ENCODE measurements around the gene ZC3H13.
A peak's percentile ranks its signal among the peaks of the same experiment; 100 is the strongest.

ZC3H13 gene

GRCh38 chr13:46062185-46062584, 9.6 kb upstream of the ZC3H13 start:
- FAIRE-seq, result no peak

DNA sequence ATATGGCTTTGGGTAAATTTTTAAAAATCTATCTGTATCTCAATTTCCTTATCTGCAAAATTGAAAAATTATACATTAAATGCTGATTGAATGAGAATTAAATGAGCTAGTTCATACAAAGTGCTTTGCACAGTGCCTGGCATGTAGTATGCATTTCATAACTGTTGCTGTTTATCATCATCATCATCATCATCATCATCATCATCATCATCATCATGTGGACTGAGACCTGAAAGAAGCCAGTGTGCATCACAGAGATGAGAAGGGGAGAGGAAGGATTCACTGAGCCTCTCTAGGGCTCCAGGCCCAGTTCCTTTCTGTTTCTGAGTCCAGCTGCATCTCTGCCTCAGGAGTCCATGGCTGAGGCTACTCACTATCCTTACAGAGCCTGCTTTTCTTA, 6.9 kb upstream of the ZC3H13 start:
- FAIRE-seq, result no peak

- no peak for FAIRE-seq
Observed at GRCh38 chr13:46058268-46058667, 5.7 kb upstream of the ZC3H13 start.

DNA sequence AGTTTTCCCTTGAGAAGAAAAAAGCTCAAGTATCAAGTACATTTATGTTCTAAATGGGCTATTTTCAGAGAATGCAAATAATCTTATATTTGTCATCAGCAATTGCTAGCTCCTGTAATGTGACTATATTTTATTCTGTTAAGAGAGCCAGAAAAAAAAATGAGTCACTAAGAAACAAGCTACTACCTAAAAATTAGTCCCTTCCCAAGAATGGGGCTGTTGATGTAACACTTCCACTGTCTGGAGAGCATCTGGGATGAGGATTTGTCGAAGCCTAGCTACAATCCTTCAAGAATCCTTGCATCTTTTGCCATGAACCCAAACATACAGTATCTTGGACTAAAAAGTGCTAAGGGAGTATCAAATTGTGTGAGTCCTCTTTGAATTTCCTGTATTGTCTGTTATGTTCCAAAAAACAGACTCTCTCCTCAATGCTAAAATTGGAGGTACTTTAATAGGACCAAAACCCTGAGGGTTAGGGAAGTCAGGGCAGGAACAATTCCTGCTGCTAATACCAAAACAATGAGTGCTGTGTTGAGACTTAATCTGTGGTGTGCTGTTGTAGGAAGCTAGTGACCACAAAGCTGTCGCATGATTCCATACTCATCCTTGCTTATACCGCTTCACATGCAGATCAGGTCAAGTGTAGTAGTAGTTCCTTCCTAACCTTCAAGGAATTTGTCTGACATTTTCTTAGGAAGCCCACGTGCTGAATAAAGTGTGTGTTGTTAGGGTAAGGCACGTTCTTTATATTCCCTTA, 4.9 kb upstream of the ZC3H13 start:
- FAIRE-seq, result no peak

DNA sequence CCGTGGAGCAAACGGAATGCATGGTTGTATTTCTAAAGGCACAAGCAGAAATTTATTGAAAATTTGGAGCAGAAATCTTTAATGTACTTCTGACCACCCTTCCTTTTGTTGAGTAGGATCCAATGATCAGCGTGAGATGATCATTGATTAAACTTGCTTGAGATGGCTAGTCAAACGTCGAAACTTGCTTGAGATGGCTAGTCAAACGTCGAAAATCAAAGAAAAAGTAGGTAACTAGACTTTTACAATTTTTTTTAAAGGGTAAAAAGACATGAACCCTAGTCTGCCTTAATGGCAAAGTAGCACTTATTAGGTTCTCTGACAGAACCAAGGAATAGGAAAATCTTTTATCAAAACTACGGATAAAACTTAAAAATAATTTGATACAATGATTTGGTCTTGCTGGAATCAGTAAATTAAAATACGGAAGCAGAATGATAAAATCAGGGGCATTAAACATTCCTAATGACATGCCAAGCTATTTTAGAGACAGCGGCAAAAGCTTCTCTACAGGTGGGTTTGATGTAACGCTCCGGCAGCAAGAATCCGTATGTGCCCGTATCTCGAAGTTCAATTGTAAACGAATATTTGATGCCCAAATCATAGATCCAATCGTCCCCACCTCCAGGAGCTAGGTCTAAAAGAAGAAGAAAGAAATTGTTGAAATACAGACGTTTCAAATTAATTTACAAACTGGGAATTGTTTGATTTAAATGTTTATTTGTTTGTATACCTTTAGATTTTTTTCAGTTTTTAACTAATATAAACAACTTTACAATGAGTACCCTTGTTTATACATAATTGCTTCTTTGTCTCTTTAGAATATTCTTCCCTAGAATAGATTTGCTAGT, 841 bp upstream of the ZC3H13 start:
- FAIRE-seq, result no peak

GRCh38 chr13:46051968-46052318, 603 bp downstream of the ZC3H13 start:
- no peak for FAIRE-seq

DNA sequence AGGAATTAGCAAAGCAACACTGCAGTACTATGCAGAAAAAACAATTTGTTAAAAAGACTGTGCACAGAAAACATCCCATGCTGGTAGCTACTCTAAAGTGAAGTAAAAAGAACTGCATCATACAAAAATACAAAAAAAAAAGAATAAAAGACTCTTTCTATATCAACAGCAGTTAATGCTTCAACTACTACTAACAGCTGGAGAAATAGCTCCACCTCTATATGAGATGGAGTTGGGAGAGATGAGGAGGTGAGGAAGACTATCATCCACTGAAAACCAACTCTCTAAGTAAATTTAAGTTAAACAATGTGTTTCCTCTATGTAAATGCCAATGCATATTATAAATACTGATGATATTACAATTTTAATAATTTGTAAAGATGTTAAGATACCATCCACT, 1.8 kb downstream of the ZC3H13 start:
- FAIRE-seq, result no peak

DNA sequence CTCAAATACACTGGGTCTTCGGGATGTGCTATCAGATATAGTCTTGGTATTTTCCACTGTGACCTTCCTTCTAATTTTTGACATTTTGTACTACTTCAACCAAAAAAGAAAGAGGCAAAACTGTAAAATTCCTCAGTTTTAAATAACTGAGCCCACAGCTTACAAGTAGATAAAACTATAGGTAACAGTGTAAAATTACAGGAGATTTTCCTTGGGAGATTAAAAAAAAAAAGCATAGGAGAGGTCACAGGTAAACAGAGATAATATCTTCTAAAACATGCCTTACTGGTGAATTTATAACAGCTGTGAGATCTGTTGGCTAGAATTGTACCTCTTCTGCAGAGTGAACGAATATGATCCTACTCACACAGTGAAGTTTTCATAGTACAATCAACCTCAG, 7.1 kb downstream of the ZC3H13 start:
- no peak for FAIRE-seq

- FAIRE-seq, result peak; percentile 24
Observed at GRCh38 chr13:46043647-46044046, 8.9 kb downstream of the ZC3H13 start.

DNA sequence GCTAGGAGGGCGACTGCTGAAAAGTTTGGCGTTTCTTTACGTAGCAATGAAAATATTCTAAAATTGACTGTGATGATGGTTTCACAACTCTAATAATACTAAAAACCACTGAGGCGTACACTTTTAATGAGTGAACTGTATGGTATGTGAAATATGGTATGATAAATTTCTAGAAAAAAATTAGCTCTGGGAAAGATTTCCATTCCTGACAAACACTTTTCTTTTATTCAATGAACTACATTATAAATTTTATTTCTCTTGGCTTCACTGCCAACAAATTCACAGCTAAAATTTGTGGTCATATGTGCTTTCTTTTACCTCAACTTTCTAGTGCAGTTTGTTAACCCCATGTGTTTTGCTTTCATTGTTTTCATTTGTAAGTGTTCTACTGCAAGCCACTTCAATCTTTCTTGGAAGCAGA, 11.1 kb downstream of the ZC3H13 start:
- no peak for FAIRE-seq

- FAIRE-seq, result no peak
Observed at GRCh38 chr13:46040763-46041162, 11.8 kb downstream of the ZC3H13 start.

DNA sequence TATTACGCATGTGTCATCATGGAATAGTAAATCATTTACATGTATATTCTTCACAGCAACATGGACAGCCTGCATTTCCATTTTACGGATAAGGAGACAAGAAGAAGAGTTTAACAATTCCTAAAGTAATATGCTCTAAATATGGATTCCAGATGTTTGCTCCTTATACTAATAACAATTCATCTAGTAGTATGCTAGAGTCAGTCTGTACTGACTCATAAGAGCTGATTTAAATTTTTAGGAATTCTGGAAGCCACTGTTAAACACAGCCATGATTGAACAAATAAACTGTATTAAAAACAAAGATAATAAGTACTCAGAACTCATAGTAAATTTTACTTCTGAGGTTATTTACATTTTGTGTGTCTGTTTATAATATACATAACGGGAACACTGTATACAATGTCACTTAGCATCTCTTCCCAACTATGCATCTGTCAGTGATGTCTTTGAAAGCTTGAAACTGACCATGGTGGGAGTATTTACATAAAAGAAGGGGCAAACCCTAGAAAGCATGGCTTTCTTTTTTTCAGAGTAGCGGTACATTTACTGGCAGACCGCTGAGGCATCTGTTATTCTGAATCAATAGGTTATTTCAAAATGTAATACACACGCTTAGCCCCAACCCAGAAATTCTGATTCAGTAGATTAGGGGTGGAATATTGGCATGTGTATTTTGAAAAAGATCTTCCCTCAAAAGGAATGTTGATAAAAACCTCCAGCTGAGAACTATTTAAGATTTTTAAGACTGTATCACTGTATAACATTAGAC, 12.9 kb downstream of the ZC3H13 start:
- no peak for FAIRE-seq

DNA sequence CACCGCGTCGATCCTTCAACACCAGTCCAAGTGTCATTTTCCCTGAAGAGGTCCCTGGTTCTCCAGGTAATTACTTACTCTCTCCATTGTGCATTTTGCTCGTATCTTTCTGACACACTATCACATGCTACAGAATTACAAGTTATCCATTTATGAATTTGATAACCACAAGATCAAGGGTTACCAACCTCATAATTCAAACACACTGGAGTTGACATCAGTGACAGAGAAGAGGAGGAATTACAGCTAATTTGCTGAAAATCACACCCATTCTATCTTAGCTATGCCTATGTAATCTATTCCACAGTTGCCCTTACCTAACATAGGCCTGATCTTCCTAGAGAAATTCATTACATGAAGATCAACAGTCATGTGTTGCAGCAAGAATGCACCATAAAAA, 14.2 kb downstream of the ZC3H13 start:
- no peak for FAIRE-seq

GRCh38 chr13:46035066-46035465, 17.5 kb downstream of the ZC3H13 start:
- no peak for FAIRE-seq

DNA sequence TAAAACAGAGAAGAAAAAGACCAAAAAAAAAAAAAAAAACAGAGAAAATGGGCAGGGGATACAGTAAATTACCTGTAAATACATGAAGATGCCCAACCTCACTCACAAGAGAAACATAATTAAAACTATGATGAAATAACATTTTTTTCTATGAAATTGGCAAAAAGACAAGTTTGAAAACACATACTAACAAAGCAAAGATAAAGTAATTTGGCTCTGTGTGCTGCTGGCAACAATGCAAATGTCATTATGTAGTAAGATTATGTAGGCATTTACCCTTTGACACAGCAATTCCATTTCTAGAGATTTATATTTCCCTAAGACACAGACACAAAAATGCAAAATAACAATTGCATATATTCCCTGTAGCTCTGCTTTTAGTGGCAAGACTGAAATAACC, 20.2 kb downstream of the ZC3H13 start:
- FAIRE-seq, result no peak

- no peak for FAIRE-seq
Observed at GRCh38 chr13:46031581-46032263, 20.8 kb downstream of the ZC3H13 start.

DNA sequence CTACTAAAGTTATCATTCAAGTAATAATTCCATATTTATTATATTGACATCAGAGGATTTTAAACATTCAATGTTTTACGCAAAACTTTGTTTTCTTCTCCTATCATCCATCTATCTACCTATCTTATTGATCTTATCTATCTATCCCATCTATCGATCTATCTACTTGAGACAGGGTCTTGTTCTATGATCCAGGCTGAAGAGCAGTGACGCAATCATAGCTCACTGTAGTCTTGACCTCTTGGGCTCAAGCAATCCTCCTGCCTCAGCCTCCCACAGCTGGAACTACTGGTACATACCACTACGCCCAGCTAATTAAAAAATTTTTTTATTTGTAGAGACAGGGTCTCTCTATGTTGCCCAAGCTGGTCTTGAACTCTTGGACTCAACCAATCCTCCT, 27.4 kb downstream of the ZC3H13 start:
- no peak for FAIRE-seq

DNA sequence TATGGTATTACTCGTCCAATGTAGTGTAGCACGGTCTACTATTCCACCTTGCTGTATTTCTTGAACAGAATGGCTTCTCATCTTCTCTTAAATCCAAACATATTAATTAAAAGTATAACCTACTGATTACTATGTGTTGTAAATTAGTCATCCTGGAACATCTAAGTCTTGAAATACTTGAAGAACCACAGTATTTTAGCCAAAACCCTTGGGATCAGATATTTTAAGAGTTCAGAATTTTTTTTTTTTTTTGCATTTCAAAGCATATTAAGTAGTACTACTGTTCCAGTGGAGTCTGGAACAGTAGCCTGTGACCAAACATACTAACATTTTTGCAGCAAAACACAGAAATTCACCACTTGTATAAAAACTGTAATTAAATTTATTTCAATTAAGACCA, 30.1 kb downstream of the ZC3H13 start:
- no peak for FAIRE-seq

DNA sequence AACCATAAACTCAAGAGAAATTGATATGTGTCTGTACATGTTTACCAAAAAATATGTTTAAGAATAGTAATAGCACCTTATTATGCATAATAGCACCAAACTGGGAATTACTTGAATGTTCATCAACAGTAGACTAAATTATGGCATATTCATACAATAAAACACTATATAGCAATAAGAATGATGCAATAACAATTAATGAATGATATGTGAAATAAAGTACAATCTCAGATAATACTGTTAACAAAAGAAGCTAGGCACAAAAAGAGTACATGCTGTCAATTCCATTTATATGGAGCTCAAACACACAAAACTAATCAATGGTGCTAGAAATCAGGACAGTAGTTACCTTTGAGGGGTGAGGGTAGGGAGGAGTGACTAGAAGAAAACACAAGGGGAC, 36.3 kb downstream of the ZC3H13 start:
- no peak for FAIRE-seq

- no peak for FAIRE-seq
Observed at GRCh38 chr13:46015366-46015765, 37.2 kb downstream of the ZC3H13 start.

DNA sequence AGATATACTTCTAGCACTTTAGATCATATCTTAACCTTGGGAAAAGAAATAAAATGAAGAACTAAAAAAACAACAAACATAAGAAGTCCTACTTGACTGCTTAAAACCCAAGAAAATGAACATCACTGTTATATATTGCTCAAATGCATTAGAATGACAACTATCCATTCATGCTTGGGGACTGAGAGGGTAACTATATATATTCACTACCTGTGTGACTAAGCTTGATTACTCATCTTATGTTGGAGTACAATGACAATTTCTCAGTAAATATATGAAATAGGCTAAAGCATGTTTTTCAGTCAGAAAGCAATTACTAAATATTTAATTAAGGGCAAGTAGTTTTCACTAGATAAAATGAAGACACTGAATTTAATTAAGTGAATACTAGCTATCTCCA, 40.1 kb downstream of the ZC3H13 start:
- FAIRE-seq, result no peak

GRCh38 chr13:46010148-46010547, 42.4 kb downstream of the ZC3H13 start:
- FAIRE-seq, result no peak

DNA sequence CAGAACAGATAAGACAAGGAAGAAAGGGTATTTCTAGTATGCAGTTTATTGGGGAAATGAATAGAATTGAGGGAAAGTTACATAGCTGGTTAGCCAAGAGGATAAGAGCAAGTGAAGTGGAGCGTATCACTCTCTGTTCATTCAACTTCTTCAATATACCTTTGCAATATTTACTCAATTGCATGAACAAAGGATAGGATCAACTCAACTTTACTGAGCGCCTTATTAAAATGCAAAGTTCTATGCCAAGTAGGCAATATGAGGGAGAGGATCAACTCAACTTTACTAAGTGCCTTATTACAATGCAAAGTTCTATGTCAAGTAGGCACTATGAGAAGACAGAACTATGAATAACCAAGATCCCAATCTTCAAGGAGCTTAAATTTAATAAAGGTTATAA, 43.9 kb downstream of the ZC3H13 start:
- no peak for FAIRE-seq

All from islet of Langerhans (tissue), 1 donor.